ENCODE data around the gene LAMA3.
"Not testable (repeated sequence)": the region's sequence is repeated elsewhere in the genome, so short reads cannot be mapped to it uniquely, and the experiment has no call there.

Gene LAMA3

GRCh38 chr18:23721696-23722480 is 32.6 kb downstream of the LAMA3 start:
- TF ChIP-seq GATA1 (IDR thresholded peaks at IDR 0.05; ENCODE audit: low read depth, low read length) (no peak), POLR2A (IDR thresholded peaks at IDR 0.05; ENCODE audit: low read length) (no peak)
- DNase-seq = peak in 1 of 2 experiments; percentile 22

- TF ChIP-seq POLR2A (IDR thresholded peaks at IDR 0.05; ENCODE audit: low read length) = no peak
- peak in 1 of 2 experiments; percentile 20 for DNase-seq
Observed at GRCh38 chr18:23722646-23723045, 33.4 kb downstream of the LAMA3 start.

DNA sequence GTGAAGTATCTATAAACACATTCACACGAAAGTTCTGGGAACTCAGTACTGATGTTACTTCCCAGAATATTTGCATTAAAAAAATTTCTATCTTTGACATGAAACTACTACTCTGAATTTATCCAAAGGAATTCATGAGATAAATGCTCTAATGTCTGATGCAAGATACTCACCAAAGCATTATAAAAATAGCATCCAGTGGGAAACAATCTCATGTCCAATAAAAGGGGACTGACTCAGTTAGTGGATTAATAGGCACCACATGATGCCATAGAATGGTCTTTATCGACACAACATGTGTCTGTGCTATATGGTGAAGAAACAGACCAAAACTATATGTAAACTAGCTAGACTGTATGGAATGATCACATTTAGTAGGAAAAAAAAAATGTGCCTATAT is 33.9 kb downstream of the LAMA3 start:
- no peak for DNase-seq
- TF ChIP-seq GATA1 (IDR thresholded peaks at IDR 0.05; ENCODE audit: low read depth, low read length) (no peak), POLR2A (IDR thresholded peaks at IDR 0.05; ENCODE audit: low read length) (no peak)

- TF ChIP-seq POLR2A (IDR thresholded peaks at IDR 0.05; ENCODE audit: low read length) = no peak
- TF ChIP-seq GATA1 (IDR thresholded peaks at IDR 0.05; ENCODE audit: low read depth, low read length) = no peak
- DNase-seq = no peak
Observed at GRCh38 chr18:23724681-23725080, 35.4 kb downstream of the LAMA3 start.

- DNase-seq = no peak
- TF ChIP-seq GATA1 (IDR thresholded peaks at IDR 0.05; ENCODE audit: low read depth, low read length) (no peak), POLR2A (IDR thresholded peaks at IDR 0.05; ENCODE audit: low read length) (no peak)
Observed at GRCh38 chr18:23725351-23725750, 36.1 kb downstream of the LAMA3 start.

DNA sequence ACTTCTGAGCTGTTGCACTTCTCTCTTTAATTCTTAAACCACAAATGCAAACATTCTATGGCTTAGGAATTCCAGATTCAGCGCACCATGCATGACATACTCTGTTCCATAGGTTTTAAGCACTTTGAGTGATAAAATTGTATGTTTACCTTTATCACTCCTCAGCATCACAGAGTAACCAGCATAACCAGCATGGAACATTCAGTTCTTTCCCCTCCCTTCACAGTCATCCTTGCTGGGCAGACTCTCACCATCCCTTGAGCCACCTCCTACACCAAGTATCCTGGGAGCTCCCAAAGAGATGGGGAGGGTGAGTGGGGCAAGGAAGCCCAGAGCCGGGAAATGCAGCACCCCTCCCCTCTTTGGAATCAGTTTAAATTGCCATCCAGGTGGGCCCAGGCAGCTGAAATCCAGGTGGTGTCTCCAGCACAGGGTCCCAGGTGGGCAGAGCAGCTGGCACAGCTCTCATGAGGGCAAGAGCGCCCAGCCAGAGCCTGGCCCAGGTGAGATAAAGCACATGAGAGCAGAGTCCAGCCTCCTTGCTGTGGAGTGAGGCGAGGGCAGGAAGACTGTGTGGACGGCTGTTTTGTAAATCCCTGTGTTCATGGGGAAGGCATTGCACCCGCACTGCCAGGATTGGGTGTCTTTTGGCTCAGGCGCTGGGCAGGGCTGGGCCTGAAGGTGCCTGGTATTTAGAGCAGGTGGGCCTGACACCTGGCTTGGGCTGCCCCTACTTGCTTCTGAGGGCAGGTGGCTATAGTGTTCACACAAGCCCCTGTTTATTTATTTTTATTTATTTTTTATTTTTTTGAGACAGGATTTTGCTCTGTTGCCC is 36.8 kb downstream of the LAMA3 start:
- TF ChIP-seq POLR2A (IDR thresholded peaks at IDR 0.05; ENCODE audit: low read length) = no peak
- TF ChIP-seq GATA1 (IDR thresholded peaks at IDR 0.05; ENCODE audit: low read depth, low read length) = no peak
- DNase-seq = no peak

GRCh38 chr18:23727707-23728493 is 38.6 kb downstream of the LAMA3 start:
- no peak for DNase-seq
- TF ChIP-seq POLR2A (IDR thresholded peaks at IDR 0.05; ENCODE audit: low read length) (no peak), GATA1 (IDR thresholded peaks at IDR 0.05; ENCODE audit: low read depth, low read length) (no peak)

DNA sequence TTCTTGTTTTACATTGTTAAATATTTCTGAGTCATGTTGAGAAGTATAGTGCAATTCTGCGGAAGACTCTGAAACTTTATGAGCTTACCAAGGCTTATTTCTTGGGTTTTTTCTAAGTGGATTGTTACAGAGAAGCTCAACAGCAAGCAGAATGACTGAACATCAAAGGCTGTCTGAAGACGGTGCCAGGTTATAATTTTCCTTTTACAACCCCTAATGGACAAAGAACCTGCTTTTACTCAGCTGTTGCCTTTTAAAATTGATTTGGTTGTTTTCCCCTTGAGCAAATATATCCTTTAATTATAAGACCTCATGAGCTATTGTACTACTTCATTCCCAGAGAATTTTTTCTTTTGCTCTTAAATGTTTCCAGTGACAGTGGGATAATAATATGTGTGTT is 41.6 kb downstream of the LAMA3 start:
- TF ChIP-seq GATA1 (IDR thresholded peaks at IDR 0.05; ENCODE audit: low read depth, low read length) (no peak), POLR2A (IDR thresholded peaks at IDR 0.05; ENCODE audit: low read length) (no peak)
- DNase-seq = no peak

DNA sequence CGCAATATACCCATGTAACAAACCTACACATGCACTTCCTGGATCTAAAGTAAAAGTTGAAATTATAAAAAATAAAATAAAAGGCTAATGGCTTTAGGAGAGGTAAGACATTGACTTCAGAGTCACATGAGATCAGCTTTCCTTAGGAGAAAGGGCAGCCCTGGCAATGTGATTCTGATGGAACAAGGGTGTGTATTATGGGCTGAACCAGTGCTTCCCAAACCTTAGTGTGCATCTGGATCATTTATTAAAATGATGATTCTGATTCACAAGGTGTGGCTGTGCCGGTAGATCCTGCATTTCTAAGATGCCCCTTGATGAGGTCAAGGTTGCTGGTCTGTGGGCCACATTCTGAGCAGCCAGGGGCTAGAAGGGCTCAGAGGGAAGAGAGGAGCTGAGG is 42.6 kb downstream of the LAMA3 start:
- DNase-seq = no peak
- no peak for TF ChIP-seq POLR2A (IDR thresholded peaks at IDR 0.05; ENCODE audit: low read length)
- TF ChIP-seq GATA1 (IDR thresholded peaks at IDR 0.05; ENCODE audit: low read depth, low read length) = no peak

GRCh38 chr18:23732439-23732838 is 43.2 kb downstream of the LAMA3 start:
- DNase-seq = no peak
- no peak for TF ChIP-seq POLR2A (IDR thresholded peaks at IDR 0.05; ENCODE audit: low read length)
- no peak for TF ChIP-seq GATA1 (IDR thresholded peaks at IDR 0.05; ENCODE audit: low read depth, low read length)

GRCh38 chr18:23733265-23733664 is 44.0 kb downstream of the LAMA3 start:
- DNase-seq = not testable (repeated sequence)

DNA sequence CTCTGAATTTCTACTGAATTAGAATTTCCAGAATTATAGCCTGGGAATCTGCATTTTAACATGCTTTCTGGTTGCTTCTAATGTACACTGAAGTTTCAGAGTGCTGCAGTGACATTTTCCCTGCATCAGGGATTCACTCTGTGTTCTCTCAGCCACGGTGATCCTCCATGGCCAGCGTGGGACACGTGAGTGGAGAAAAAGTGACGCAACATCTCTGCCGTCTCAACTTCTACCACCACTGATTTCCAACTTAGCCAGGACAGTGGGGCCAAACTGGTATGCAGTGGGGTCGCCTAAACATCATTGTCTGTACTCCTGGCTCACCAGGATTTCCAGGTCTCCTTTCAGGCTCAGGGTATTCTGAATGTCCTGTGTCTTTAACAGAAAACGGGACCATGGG is 44.6 kb downstream of the LAMA3 start:
- no peak for TF ChIP-seq GATA1 (IDR thresholded peaks at IDR 0.05; ENCODE audit: low read depth, low read length)
- no peak for TF ChIP-seq POLR2A (IDR thresholded peaks at IDR 0.05; ENCODE audit: low read length)
- no peak for DNase-seq

- DNase-seq = no peak
Observed at GRCh38 chr18:23735021-23735464, 45.8 kb downstream of the LAMA3 start.

GRCh38 chr18:23737578-23737977 is 48.3 kb downstream of the LAMA3 start:
- DNase-seq = no peak
- TF ChIP-seq GATA1 (IDR thresholded peaks at IDR 0.05; ENCODE audit: low read depth, low read length) (no peak), POLR2A (IDR thresholded peaks at IDR 0.05; ENCODE audit: low read length) (no peak)

More at GRCh38 chr18:23735021-23735464, 45.8 kb downstream of the LAMA3 start:
- TF ChIP-seq GATA1 (IDR thresholded peaks at IDR 0.05; ENCODE audit: low read depth, low read length) (no peak), POLR2A (IDR thresholded peaks at IDR 0.05; ENCODE audit: low read length) (no peak)

Data from erythroblast (primary cell).